K562 (cell line): ENCODE measurements around the gene SLC9C2. TPM values are rescaled to one million over a fixed set of nuclear protein-coding genes. Genes with fewer than 3 reads are reported as not detected.

ENCODE experiments used
- ATAC-seq: fragments of 200-7000 bp; cut with Tn5 transposase; 3 replicates; pipeline ENCODE4 v1.9.1; 2020; ENCODE audit warnings: moderate library complexity
- BruUV-seq: library from RNA; stranded (reverse); fragments of 400-500 nt; replicated peaks from 2 replicates; lab custom pipeline; 2021; lab: Mats Ljungman, UMichigan
- CTCF ChIA-PET: fragments of 300-600 bp; formaldehyde crosslinking; extraction: SDS; loops from one replicate; lab custom pipeline; 2021; ENCODE audit warnings: low intra/inter-chr PET ratio; lab: Yijun Ruan, JAX
- POLR2A ChIA-PET: fragments of 300-600, 350-650 bp; sonication (Branson Sonifier 250); formaldehyde crosslinking; extraction: SDS; loops from one replicate; lab custom pipeline; 2021; ENCODE audit warnings: antibody characterized with exemption, inconsistent platforms; lab: Yijun Ruan, JAX
- DNase-seq, 4 experiments: peaks; one replicate each; pipeline versions ENCODE4 v3.0.0 to v3.0.0-alpha.2; 2011 to 2018; ENCODE audit warnings: low spot score in 3 of 4, mixed read lengths in 3 of 4; ENCODE audit errors: extremely low read depth in 1 of 4
- FAIRE-seq: peaks from 2 replicates; lab custom pipeline; 2011; peaks lifted over from hg19 to GRCh38; lab: Jason Lieb, UNC
- H2AFZ ChIP-seq: 2 replicates; pipeline ENCODE4 v1.6.0; 2011; ENCODE audit warnings: low read depth, low read length, control low read depth, inconsistent platforms
- H3K27ac ChIP-seq: fragments of 200-600 bp; 3 replicates; pipeline ENCODE4 v1.8.0; 2011; ENCODE audit warnings: low read depth, mild to moderate bottlenecking, control low read depth, inconsistent platforms, low read length, moderate library complexity, mixed read lengths; ENCODE audit errors: extremely low read depth
- H3K27me3 ChIP-seq, 2 experiments: fragments of 300-600 bp in 1 of 2; 2 replicates in 1 of 2; 3 replicates in 1 of 2; pipeline versions ENCODE4 v1.6.0 to v1.8.0; 2011; ENCODE audit warnings: inconsistent platforms in 2 of 2, low read length in 2 of 2, mild to moderate bottlenecking in 1 of 2, mixed read lengths in 1 of 2, moderate library complexity in 1 of 2; ENCODE audit not compliant: control insufficient read depth in 2 of 2, insufficient read depth in 2 of 2
- H3K36me3 ChIP-seq: fragments of 300-600 bp; 3 replicates; pipeline ENCODE4 v1.8.0; 2011; ENCODE audit warnings: mild to moderate bottlenecking, low read length, inconsistent platforms; ENCODE audit not compliant: control insufficient read depth, insufficient read depth
- H3K4me1 ChIP-seq, 2 experiments: fragments of 200-600 bp in 1 of 2; replicated peaks in 1 of 2; 2 replicates in 1 of 2; 3 replicates in 1 of 2; pipeline versions ENCODE4 v1.5.1 to v1.8.0; 2011; ENCODE audit warnings: inconsistent platforms in 2 of 2, low read length in 2 of 2, mild to moderate bottlenecking in 1 of 2, mixed read lengths in 1 of 2, moderate library complexity in 1 of 2; ENCODE audit not compliant: control insufficient read depth in 2 of 2, insufficient read depth in 2 of 2
- H3K4me2 ChIP-seq: 2 replicates; pipeline ENCODE4 v1.6.1; 2011; ENCODE audit warnings: low read length, control low read depth, inconsistent platforms, mixed read lengths; ENCODE audit not compliant: insufficient read depth
- H3K4me3 ChIP-seq: fragments of 200-600 bp; sonication (generic), shearing (Covaris generic); 2 replicates; pipeline ENCODE4 v1.5.1; 2016; ENCODE audit warnings: control low read depth, inconsistent platforms
- H3K79me2 ChIP-seq: fragments of 200-600 bp; 3 replicates; pipeline ENCODE4 v1.8.0; 2011; ENCODE audit warnings: low read length, inconsistent platforms; ENCODE audit not compliant: control insufficient read depth, insufficient read depth
- H3K9ac ChIP-seq, 2 experiments: 2 replicates each; pipeline versions ENCODE4 v1.6.0 to v1.6.1; 2011; ENCODE audit warnings: low read depth in 2 of 2, low read length in 2 of 2, control low read depth in 1 of 2, inconsistent platforms in 1 of 2, mild to moderate bottlenecking in 1 of 2, mixed read lengths in 1 of 2; ENCODE audit not compliant: insufficient read depth in 1 of 2
- H3K9me1 ChIP-seq: one replicate; pipeline ENCODE4 v1.6.0; 2011; ENCODE audit warnings: inconsistent platforms, mild to moderate bottlenecking, low read length, moderate library complexity; ENCODE audit not compliant: control insufficient read depth, insufficient read depth
- H3K9me3 ChIP-seq: replicated peaks from 2 replicates; pipeline ENCODE4 v1.5.1; 2011; ENCODE audit warnings: low read depth, low read length, inconsistent platforms; ENCODE audit not compliant: control insufficient read depth, insufficient read depth
- H4K20me1 ChIP-seq: replicated peaks from 2 replicates; pipeline ENCODE4 v1.6.1; 2011; ENCODE audit warnings: low read length, inconsistent platforms, mixed read lengths; ENCODE audit not compliant: control insufficient read depth, insufficient read depth
- ASH1L ChIP-seq: fragments of 450-650 bp; IDR thresholded peaks from 2 replicates; pipeline ENCODE4 v1.6.1; 2018; ENCODE audit warnings: borderline replicate concordance, mild to moderate bottlenecking, low read depth; ENCODE audit not compliant: partially characterized antibody
- CREM ChIP-seq: IDR thresholded peaks from 2 replicates; pipeline ENCODE4 v1.6.1; 2014; ENCODE audit warnings: antibody characterized with exemption, low read depth
- CTCF ChIP-seq, 3 experiments: IDR thresholded peaks in 2 of 3; conservative IDR thresholded peaks in 1 of 3; 2 replicates each; pipeline ENCODE4 v1.5.1; 2011 to 2012; ENCODE audit warnings: low read length in 3 of 3, mild to moderate bottlenecking in 3 of 3, control low read depth in 2 of 3, improper control_type of control experiment in 1 of 3, inconsistent platforms in 1 of 3, low read depth in 1 of 3, mixed read lengths in 1 of 3, moderate library complexity in 1 of 3; ENCODE audit not compliant: insufficient read depth in 2 of 3
- CXXC5 ChIP-seq: fragments of 250-450 bp; sonication (Bioruptor Pico); IDR thresholded peaks from 2 replicates; pipeline ENCODE4 v1.8.0; 2022; ENCODE audit warnings: inconsistent platforms, mild to moderate bottlenecking, moderate library complexity
- DDX20 ChIP-seq: fragments of 450-650 bp; IDR thresholded peaks from 2 replicates; pipeline ENCODE4 v1.6.1; 2016; ENCODE audit warnings: missing genetic modification characterization, low read depth, mild to moderate bottlenecking, missing compliant biosample characterization, moderate library complexity
- DPF2 ChIP-seq: fragments of 450-650 bp; IDR thresholded peaks from 2 replicates; pipeline ENCODE4 v1.6.1; 2016
- GATAD2A ChIP-seq: fragments of 450-650 bp; IDR thresholded peaks from 2 replicates; pipeline ENCODE4 v1.6.1; 2017
- JUND ChIP-seq, 2 experiments: IDR thresholded peaks; 2 replicates in 1 of 2; 3 replicates in 1 of 2; pipeline ENCODE4 v1.6.1; 2011; ENCODE audit warnings: borderline replicate concordance in 2 of 2, low read depth in 2 of 2, low read length in 2 of 2, improper control_type of control experiment in 1 of 2, missing biosample characterization in 1 of 2, missing genetic modification characterization in 1 of 2, missing genetic modification reagents in 1 of 2
- MAFF ChIP-seq: IDR thresholded peaks from 2 replicates; pipeline ENCODE4 v1.6.1; 2012; ENCODE audit warnings: low read length, improper control_type of control experiment
- MAFG ChIP-seq: fragments of 450-650 bp; conservative IDR thresholded peaks from 2 replicates; pipeline ENCODE4 v1.6.1; 2016; ENCODE audit warnings: missing genetic modification characterization, missing compliant biosample characterization
- MAFK ChIP-seq: IDR thresholded peaks from 2 replicates; pipeline ENCODE4 v1.6.1; 2011; ENCODE audit warnings: low read length, improper control_type of control experiment
- NFE2 ChIP-seq: IDR thresholded peaks from 2 replicates; pipeline ENCODE4 v1.6.1; 2014; ENCODE audit warnings: antibody characterized with exemption, low read depth
- TRIM24 ChIP-seq, 2 experiments: fragments of 450-650 bp; IDR thresholded peaks; 2 replicates each; pipeline ENCODE4 v1.6.1; 2016
- TRIM28 ChIP-seq: fragments of 450-650 bp; IDR thresholded peaks from 2 replicates; pipeline ENCODE4 v1.6.1; 2017
- ZNF232 ChIP-seq: sonication (generic); formaldehyde crosslinking; IDR thresholded peaks from 2 replicates; pipeline ENCODE4 v1.8.0; 2022; ENCODE audit warnings: mild to moderate bottlenecking, missing genetic modification reagents
- ZNF24 ChIP-seq: fragments of 450-650 bp; IDR thresholded peaks from 2 replicates; pipeline ENCODE4 v1.6.1; 2016
- ZNF324 ChIP-seq: fragments of 250-450 bp; sonication (Bioruptor Pico); IDR thresholded peaks from 2 replicates; pipeline ENCODE4 v1.4.0; 2020; ENCODE audit warnings: mild to moderate bottlenecking
- ZNF354B ChIP-seq: fragments of 250-450 bp; sonication (Bioruptor Pico); IDR thresholded peaks from 2 replicates; pipeline ENCODE4 v1.4.0; 2020
- ZNF589 ChIP-seq: fragments of 200-800 bp; sonication (Bioruptor generic); IDR thresholded peaks from 2 replicates; pipeline ENCODE4 v1.6.1; 2016; ENCODE audit warnings: low read depth, missing genetic modification characterization, missing compliant biosample characterization
- WGBS: fragments of 100-300 bp; shearing (Covaris generic); methylation state at CpG from one replicate; pipeline ENCODE4 v1.1.6; 2016; ENCODE audit warnings: low coverage, mixed read lengths; ENCODE audit not compliant: insufficient coverage; ENCODE audit errors: missing lambda C conversion rate; 5-methylcytosine and 5-hydroxymethylcytosine counted together
- in situ Hi-C: fragments of 300-500 bp; cut with MboI; formaldehyde crosslinking; loops from 4 replicates; pipeline ENCODE4 v1.15.0; 2018; ENCODE audit warnings: inconsistent platforms, mixed read lengths
- intact Hi-C: fragments of 100-400 bp; cut with micrococcal nuclease; formaldehyde crosslinking; loops from 2 replicates; pipeline ENCODE4 v1.14.2; 2022
- polyA plus RNA-seq, 8 experiments: library from polyadenylated mRNA; depleted of rRNA in 4 of 8; stranded (reverse) in 5 of 8; unstranded in 3 of 8; fragments of >200 nt; fragmentation: Nextera tagmentation in 2 of 8; fragmentation: Illumina TruSeq in 1 of 8; extraction: Ambion mirVana in 2 of 8; extraction: Trizol in 1 of 8; gene quantifications; 2 replicates each; pipeline versions ENCODE4 v1.2.1 to v1.2.3, GENCODE V29; 2011 to 2014; ENCODE audit warnings: inconsistent platforms in 1 of 8, missing spikeins in 1 of 8
- total RNA-seq, 7 experiments: library from RNA; depleted of rRNA in 6 of 7; stranded (reverse); fragments of >200 nt in 6 of 7; fragmentation: Illumina TruSeq in 2 of 7; extraction: Trizol in 2 of 7; gene quantifications; 2 replicates each; pipeline versions ENCODE4 v1.2.1 to v1.2.3, GENCODE V29; 2011 to 2021; ENCODE audit warnings: low replicate concordance in 1 of 7
- TF ChIP-seq, protein P1 (sequence below): IDR thresholded peaks from 2 replicates; pipeline ENCODE4 v1.6.1; 2014; ENCODE audit warnings: antibody characterized with exemption
- TF ChIP-seq, protein P2 (sequence below): fragments of 450-650 bp; conservative IDR thresholded peaks from 2 replicates; pipeline ENCODE4 v1.6.1; 2016; ENCODE audit warnings: missing genetic modification characterization, low read depth, mild to moderate bottlenecking, missing compliant biosample characterization, moderate library complexity

SLC9C2 gene
- total and polyA plus RNA-seq, 9 of the 15 experiments (the other 6 are each of a cell fraction or from before 2014, with no cell fraction given), result 0.11 to 0.22 (median 0.15) TPM; not detected in 5

- Histone ChIP-seq H3K27me3 (no peaks in the 10 kb centered on the region), H4K20me1 (no peaks in the 10 kb centered on the region), H3K9me3 (no peaks in the 10 kb centered on the region; the same call in 1 of the 2 replicates), H2AFZ (no peak within 1 kb of the TSS), H3K9ac (no peak within 1 kb of the TSS), H3K4me3 (no peak within 1 kb of the TSS), H3K27ac (no peak within 1 kb of the TSS), H3K36me3 (no peaks in the 10 kb centered on the region), H3K4me1 (peaks cover 0 to 3% of the 10 kb centered on the region in 2 experiments; a peak in 1 of 5 replicates), H3K9me1 (no peaks in the 10 kb centered on the region), H3K4me2 (no peak within 1 kb of the TSS), H3K79me2 (no peaks in the 10 kb centered on the region)
- intact Hi-C loops, result no loop called here
- WGBS, result 13% methylated on average over 1 of the region's 1 CpG
- in situ Hi-C loops, result no loop called here
- FAIRE-seq (no peak), DNase-seq (no peak), ATAC-seq (no peak)
- CTCF ChIA-PET, result no interaction called here
- POLR2A ChIA-PET, result interaction anchor here (0.8 to 1.2 kb wide), 4 partner anchors 9 to 80 kb away, joined by 3 to 4 read pairs (median 3); partner anchors contain the start of gene KLHL20
- no TSS peak for BruUV-seq
- TF ChIP-seq MAFG (tag), result peak; percentile 90
- no peak for TF ChIP-seq ZNF354B
- no peak for TF ChIP-seq ASH1L
- no peak for TF ChIP-seq DPF2
- TF ChIP-seq ZNF324 (CRISPR knock-in tag), result no peak
- peak; percentile 51 for TF ChIP-seq NFE2
- no peak for TF ChIP-seq CXXC5 (CRISPR knock-in tag)
- TF ChIP-seq TRIM24 (IDR thresholded peaks at IDR 0.05), result no peak
- TF ChIP-seq TRIM28, result no peak
- TF ChIP-seq ZNF24, result no peak
- peak; percentile 69 for TF ChIP-seq MAFF
- TF ChIP-seq CTCF (IDR thresholded peaks at IDR 0.05 in 2 of 3, conservative IDR thresholded peaks at IDR 0.05 in 1 of 3; ENCODE audit: insufficient read depth in 2 of 3, low read depth in 1 of 3, low read length in 3 of 3), result no peak
- no peak for TF ChIP-seq GATAD2A
- TF ChIP-seq CREM, result peak; percentile 29; the same call in 1 of the 2 replicates
- TF ChIP-seq, protein P1, sequence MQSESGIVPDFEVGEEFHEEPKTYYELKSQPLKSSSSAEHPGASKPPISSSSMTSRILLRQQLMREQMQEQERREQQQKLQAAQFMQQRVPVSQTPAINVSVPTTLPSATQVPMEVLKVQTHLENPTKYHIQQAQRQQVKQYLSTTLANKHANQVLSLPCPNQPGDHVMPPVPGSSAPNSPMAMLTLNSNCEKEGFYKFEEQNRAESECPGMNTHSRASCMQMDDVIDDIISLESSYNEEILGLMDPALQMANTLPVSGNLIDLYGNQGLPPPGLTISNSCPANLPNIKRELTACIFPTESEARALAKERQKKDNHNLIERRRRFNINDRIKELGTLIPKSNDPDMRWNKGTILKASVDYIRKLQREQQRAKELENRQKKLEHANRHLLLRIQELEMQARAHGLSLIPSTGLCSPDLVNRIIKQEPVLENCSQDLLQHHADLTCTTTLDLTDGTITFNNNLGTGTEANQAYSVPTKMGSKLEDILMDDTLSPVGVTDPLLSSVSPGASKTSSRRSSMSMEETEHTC, result no peak
- peak; percentile 68; the same call in 1 of the 2 replicates for TF ChIP-seq MAFK
- no peak for TF ChIP-seq ZNF232 (CRISPR knock-in tag)
- TF ChIP-seq, protein P2, sequence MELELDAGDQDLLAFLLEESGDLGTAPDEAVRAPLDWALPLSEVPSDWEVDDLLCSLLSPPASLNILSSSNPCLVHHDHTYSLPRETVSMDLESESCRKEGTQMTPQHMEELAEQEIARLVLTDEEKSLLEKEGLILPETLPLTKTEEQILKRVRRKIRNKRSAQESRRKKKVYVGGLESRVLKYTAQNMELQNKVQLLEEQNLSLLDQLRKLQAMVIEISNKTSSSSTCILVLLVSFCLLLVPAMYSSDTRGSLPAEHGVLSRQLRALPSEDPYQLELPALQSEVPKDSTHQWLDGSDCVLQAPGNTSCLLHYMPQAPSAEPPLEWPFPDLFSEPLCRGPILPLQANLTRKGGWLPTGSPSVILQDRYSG (tag), result no peak
- no peak for TF ChIP-seq DDX20 (tag)
- TF ChIP-seq JUND (IDR thresholded peaks at IDR 0.05; ENCODE audit: borderline replicate concordance, low read depth, low read length), result no peak
- no peak for TF ChIP-seq JUND (tag; IDR thresholded peaks at IDR 0.05; ENCODE audit: borderline replicate concordance, low read depth, low read length)
- TF ChIP-seq ZNF589 (CRISPR knock-in tag), result no peak
Observed at GRCh38 chr1:173635116-173635515, 32.2 kb upstream of the SLC9C2 start, which contains the start of gene TEX50. TEX50 (plus strand) TSS chr1:173635338; CDS start chr1:173635522, 184 bp downstream.
